GM21825 (cell line): ENCODE results near the gene WDR86.

Source experiments
- ATAC-seq: cut with Tn5 transposase; IDR thresholded peaks from one replicate; pipeline ENCODE4 v1.9.1; 2021; ENCODE audit warnings: mild to moderate bottlenecking, moderate library complexity; ENCODE audit not compliant: unreplicated experiment

Gene WDR86

DNA sequence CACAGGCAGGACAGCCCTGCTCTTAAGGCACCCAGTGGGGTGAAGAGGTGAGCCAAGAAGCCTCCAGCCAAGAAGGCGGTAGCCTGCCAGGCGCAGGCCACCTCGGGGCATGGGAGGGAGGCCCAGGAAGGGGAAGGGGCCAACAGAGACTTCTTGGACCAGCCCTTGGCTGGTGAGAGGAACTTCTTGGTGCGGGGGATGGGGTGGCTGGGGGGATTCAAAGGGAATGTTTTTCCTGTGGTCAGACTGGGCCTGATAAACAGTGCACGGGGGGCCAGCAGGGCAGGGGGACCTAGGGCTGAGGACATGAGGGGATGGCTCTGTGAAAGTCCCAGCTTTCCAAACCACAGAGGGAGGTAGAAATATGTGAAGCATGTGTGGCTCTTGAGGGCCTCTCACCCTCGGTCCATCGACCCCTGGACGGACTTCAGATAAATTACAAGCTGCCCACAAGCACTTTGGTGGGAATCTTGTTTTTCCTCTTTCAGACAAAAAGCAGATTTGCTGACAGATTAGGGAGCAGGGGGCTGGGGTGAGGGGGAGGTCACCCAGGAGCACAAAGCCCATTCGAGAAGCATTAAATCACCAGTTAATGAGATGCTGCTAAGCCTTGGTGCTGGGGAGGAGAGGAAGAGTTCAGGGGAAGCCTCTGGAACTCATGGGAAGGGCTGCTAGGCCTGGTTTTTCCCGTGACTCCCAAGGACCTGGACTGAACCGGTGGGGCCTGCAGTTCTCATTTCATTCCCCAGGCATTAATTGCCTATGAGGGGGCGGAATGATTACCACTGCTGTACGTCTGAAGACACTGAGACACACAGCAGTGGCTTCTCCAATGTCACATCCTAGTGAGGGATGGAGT is 18.8 kb upstream of the WDR86 start:
- ATAC-seq, result no peak

DNA sequence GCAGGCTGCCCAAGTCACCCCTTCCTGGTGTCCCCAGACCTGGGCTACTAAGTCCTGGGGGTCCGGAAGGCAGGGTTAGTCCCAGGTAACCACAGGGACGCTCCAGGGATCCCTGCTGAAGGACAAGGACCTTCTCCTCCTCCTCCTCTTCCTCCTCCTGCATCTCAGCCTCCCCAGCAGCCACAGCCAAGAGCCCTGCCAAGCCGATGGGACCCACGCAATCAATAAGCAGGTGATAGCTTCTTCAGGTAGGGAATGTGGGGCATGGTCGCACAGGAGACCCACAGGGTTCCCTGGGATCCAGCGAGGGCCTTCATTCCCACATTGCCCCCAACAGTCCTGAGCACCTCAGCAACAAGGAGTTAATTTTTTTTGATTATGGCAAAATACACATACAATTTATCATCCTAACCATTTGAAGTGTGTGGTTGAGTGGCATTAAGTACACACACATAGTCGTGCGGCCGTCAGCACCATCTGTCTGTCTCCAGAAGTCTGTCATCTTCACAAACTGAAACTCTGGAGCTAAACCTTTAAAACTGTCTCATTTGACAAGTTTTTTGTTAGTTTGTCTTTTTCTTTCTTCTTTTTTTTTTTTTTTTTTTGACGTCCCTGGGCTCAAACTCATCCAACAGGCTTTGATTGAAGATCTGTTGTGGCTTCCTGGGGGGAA is 18.0 kb upstream of the WDR86 start:
- no peak for ATAC-seq

DNA sequence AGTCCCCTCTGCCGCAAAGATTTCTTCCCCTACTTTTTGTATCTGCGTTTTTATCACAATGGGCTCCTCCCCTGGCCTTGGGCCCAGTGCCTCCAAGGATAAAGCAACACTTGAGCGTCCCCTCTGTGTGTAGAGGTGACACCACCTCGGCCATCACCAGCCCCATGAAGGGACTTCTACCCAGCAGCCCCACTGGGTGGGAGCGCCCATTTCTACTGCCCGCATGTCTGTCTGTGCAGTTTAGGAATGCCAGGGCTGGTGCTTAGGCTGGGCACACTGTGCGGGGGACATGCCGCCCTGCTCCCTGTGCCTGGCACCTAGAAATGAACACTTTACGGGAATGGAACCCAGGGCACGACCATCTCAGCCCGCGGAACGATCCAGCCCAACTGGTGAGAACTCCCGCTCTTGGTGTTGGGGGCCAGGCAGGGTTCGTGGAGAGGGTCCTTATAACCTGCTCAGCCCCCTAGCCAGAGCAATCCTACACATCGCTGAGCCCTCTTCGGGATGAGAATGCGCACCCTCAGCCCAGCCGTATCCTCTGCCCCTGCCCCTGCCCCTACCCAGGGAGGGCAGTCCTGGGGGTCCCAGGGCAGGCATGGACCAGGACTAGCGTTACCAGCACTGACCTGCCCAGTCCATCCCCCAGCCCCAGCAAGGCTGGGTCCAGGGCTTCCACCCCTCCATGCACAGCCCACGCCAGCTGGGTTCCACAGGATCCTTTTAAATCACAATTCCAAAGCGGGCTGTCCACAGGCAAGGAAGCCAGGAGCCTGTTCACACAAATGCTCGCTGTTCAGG is 17.3 kb upstream of the WDR86 start:
- ATAC-seq, result no peak

DNA sequence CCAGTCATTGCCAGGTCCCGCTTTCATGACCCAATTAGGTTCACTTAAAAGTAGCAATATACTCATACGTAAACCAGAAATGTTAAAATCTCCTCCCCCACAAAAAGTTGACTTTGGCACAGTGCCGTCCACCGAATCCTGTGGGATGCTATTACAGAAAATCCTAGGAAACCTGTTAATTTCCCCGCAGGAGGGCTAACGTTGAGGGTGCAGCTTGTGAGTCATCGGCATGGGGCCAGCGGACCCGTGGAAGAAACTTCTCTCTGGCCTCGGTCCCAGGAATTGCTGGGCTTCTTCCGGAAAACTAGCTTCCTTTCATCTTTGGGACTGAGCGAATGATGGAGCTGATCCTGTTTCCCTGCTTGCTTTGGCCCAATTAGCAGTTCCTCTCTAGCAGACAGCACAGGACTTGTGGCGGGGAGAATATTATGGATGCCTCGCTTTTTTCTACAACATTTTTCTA is 16.6 kb upstream of the WDR86 start:
- ATAC-seq, result no peak

DNA sequence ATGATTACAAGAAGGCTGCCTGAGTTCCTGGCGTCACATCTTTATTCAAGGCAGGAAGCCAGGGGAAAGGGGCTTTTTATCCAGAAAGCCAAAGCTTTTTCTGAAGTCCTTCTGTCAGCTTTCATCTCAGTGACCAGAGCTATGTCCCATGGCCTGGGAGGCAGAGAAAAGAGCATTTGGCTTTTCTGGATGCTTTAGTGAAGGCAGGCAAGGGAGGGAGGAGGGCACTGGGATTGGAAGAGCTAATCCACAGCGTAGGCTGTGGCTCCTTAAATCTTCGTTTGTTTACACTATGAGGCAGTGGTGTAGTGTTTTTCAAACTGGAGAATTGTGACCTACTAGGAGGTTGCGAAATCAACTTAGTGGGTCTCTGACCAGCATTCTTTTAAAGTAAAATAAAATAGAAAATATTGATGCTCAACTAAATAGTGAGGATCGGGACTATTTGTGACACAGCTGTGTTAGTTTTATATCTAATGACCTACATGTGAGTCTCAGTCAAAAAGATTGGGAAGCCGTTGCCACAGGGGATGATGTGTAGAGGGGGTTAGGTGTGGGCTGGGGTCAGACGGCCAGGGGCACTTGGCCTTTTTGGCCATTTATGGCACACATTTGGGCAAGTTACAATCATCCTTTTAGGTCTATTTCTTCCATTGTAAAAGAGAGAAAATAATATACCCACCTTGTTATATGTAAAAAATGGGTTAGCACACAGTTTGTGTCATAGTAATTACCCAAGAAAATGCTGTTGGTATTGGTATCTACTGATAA is 16.0 kb upstream of the WDR86 start:
- ATAC-seq, result no peak

DNA sequence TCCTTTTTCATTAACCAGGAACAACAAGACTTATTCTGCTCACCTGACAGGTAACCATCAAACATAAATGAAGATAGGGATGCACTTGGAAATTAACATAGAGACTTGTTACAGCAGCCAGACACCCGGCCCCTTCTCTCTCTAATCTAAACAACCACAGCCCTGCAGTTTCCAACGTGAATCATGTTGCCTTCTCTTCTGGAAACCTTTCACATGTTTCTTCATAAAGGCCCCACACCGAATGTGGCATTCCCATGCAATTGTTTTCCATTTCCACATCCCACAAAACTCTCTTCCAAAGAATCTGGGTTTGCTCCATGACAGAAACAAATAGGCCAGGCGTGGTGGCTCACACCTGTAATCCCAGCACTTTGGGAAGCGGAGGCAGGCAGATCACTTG is 15.0 kb upstream of the WDR86 start:
- no peak for ATAC-seq

DNA sequence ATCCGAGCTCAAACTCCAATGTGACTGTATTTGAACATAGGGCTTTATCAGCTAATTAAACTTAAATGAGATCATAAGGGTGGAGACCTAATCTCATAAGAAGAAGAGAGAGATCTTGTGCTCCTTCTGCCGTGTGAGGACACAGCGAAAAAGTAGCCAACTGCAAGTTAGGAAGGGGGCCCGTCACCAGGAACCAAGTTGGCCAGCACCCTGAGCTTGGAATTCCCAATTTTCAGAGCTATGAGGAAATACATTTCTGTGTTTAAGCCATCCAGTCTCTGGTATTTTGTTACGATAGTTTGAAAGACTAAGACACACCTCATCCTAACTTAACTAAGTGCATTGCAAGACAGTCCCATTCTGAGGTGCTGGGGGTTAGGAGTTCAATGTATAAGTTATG is 14.1 kb upstream of the WDR86 start:
- ATAC-seq, result no peak

DNA sequence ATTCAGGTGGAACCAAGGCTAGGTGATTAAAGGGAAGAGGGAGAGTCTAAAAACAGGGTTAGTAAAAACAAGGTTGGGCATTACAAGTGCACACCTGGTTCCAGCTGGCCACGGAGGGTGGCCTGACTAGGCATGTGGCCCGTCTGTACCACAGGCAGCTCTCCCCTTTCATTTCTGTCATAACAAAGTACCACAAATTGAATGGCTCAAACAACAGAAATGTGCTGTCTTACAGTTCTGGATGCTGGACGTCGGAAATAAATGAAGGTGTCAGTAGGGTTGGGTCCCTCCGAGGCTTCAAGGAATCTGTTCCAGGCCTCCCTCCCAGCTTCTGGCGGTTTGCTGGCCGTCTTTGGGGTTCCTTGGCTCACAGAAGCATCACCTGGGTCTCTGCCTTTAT is 13.4 kb upstream of the WDR86 start:
- no peak for ATAC-seq

DNA sequence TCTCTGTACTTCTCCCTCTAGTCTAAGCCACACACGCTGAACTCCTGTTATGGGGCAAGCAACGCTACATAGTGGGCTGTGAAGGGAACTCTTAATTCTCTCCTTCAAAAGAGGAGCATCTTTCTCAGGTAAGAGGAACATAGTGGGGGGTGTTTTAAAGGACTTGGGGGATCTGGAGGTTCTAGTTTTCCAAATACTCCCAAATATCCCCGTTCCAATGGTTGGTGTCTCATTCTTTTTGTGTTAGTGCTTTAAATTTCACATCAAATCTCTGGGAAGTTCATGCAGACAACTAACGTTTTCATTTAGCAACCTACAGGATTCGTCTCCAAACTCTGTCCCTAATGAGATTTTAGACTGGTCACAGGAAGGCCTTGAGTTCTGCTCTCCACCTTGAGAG is 12.4 kb upstream of the WDR86 start:
- no peak for ATAC-seq

DNA sequence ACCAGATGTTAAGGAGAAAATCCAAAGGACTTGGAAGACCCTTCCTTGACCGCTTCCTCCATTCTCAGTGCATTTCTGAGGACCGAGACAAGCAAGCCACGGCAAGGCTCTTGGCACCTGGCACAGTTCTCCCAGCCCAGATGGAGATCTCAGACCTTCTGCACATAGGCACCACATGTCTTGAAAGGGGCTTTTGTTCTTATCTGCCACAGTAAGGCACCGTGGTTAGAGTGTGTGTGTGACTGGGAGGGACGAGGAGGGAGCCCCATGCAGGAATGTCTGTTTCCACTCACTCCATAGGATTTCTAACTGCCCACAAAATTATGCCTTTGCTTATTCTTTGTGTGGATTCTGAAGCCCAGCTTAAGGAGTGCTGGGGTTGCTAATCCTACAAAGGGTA is 10.3 kb upstream of the WDR86 start:
- no peak for ATAC-seq

DNA sequence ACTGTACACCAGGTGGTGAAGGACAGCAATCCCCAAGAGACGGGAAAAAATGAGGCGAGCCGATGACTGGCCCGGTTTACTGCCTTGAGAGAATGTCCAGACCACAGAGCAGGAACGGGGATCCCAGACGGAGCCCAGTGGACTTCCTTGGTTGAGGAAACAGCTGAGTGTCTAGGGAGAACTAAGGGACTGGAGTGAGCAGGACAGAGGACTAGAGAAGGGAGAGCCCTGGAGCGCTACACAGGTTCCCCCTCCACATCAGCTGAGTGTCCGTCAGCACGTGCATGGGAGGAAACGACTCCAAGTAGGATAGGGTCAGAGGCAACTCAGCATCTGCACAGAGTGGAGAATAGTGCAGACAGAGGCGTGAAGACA is 7.1 kb upstream of the WDR86 start:
- ATAC-seq, result no peak

DNA sequence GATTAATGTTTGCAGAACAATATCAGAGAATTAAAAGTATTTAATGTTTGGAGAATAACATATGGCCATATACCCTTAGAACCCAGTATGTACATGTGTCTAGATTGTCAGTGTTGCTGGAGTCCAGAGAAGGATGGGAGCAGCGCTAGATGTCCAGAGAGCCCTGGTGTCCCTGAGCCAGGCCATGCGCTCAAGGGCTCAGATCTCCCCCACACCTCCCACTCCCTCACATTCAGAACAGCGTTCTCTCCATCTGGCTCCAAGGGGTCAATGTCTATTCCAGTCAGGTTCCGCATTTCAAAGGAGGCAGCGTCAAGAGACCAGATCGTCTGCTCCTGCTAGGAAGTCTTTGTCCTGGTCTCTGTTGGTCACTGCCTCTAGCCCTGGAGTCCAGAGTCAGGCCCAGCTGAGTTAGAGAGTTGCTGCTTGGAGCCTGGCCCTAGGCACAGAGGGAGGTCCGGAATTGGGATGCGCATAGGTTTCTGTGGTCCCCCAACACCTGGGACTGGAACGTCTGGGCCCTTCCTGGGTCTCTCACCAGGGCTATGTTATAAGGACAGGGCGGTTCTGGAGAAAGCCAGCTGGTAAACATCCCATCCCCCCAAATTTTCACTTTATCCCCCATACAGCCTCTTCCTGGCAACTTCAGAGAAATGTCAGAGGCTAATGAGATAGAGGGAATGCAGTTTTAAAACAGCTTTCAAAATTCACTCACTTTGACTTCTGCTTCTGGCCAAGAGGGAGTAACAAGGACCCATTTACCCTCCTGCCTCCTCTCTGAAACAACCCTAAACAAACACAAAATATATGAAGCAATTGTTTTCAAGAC is 6.5 kb upstream of the WDR86 start:
- no peak for ATAC-seq

DNA sequence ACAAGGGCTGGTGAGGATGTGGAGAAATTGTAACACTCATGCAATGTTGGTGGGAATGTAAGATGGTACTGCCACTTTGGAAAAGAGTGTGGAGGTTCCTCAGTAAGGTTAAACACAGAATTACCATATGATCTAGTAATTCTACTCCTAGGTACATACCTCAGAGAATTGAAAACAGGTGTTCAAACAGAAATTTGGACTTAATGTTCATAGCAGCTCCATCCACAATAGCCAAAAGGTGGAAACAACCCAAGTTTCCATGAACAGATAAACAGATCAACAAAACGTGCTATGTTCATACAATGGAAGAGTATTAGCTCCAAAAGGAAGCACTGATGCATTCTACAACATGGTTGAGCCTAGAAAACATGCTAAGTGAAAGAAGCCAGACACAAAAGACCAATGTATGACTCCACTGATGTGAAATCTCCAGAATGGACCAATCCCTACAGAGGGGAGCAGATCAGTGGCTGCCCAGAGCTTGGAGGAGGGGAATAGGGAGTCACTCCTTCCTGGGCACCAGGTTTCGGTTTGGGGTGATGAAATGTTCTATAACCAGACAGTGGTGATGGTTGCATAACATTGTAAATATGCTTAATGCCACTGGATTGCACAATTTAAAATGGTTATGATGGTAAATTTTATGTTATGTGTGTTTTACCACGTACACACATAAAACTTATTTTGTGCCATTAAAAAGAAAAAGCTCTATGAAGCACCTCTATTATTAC is 5.7 kb upstream of the WDR86 start:
- no peak for ATAC-seq

DNA sequence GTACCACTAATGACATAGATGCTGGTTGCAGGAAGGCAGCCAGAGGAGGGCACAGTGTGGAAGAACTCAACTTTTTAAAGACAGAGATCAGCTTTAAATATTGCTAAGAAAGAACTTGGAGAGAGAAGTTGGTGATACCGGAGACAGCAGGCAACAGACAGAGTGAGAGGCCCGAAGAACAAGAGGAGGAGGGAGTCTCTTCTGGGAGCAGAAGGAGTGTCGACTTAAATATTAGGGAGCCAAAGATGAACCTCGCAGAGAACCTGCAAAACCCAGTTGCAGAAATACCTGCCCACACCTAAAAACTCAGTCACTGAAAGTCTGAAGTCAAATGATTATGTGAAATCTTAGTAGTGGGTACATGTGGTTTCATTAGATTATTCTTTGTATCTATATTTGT is 3.4 kb upstream of the WDR86 start:
- ATAC-seq, result no peak

DNA sequence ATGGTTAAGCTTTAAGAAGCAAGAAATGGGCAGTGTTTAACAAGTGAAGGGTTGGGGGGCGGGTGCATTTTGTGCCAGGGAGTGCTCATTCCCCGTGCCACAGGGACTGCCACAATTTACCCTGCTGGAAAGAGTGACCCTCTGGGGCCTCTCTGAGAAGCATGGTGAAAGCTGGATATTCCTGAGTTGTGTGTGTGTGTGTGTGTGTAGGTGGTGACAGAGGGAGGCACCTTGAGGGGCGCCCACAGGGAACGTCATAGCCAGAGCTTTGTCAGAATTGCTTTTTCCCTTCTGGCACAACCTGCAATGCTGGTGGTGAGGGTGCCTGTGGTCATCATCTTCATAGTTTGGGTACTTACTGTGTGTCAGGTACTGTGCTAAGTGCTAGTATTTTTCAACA is 2.5 kb upstream of the WDR86 start:
- ATAC-seq, result no peak

DNA sequence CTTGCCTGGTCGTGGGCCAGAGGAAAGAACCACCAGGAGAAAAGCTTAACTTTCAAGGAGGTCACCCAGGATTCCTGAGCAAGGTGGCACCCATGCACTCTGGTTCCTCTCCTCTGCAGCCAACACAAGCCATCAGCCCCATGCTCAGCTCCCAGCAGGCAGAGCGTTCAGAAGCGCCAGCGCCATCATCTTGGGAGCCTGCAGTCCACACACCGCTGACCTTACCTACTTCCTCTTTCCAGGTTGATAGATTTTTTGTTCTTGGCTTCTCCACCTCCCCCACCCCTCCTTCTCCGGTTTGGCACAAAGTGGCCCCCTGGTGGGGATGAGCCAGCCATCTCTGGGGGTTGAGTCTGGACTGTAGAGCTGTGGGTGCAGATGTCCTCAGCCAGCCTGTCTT is 1.7 kb upstream of the WDR86 start:
- ATAC-seq, result no peak

DNA sequence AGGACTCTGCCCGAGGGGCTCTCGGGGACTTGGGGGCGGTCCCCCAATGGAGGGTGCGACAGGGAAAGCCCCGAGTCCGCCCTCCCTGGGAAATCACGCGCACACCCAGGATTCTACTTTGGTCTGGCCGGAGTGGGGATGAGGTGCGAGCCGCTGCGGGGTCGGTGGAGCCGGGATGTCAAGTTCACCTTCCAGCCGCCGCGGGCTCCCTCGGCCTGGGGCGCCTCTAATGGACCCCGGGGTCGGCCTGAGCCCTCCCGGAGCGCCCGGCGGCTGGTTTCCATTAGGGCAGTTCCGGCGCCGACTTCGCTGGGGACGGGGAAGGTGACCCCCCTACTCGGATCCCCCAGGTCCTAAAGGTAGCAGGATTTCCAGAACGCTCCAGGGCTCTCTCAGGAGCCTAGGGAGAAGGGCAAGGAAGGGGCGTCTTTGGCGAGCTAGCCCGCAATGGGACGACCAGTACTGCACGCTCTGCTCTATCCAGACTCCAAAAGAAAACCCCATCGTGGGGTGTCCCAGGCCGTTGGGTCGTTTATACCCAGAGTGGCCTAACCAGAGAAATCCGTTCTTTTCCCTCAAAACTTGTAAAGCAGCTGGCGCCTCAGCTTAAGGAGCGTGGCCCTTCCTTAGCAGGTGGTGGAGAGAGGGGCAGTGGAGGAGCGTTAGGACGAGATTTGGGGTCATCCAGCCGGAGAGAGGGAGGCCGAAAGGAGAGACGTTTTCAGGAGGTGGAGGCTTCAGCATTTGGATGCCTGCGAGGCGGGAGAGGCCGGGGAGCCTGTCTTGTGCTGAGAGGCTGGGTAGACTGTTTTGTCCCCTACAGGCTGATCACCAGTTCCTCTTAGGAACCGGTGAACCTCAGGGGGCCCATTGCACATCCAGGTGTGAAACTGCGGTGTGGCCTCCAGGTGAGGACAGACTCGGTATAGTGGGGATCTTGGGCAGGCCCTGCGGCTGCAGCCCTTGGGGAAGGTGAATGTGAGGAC is 860 bp upstream of the WDR86 start:
- ATAC-seq, result no peak
